Measurements from ENCODE around the gene AVPI1.
A peak's percentile ranks its signal among the peaks of the same experiment; 100 is the strongest.
"Not testable (repeated sequence)": the region's sequence is repeated elsewhere in the genome, so short reads cannot be mapped to it uniquely, and the experiment has no call there.

AVPI1 gene

GRCh38 chr10:97640174-97640867 lies 46.7 kb downstream of the AVPI1 start, which contains the start of gene PI4K2A:
PI4K2A (plus strand) TSS chr10:97640671; CDS start chr10:97640743, 72 bp downstream.
- DNase-seq, result peak; percentile 100

- DNase-seq, result not testable (repeated sequence)
Measured at GRCh38 chr10:97639090-97639489, 48.0 kb downstream of the AVPI1 start.

GRCh38 chr10:97635577-97635976 lies 51.5 kb downstream of the AVPI1 start:
- no peak for DNase-seq

DNA sequence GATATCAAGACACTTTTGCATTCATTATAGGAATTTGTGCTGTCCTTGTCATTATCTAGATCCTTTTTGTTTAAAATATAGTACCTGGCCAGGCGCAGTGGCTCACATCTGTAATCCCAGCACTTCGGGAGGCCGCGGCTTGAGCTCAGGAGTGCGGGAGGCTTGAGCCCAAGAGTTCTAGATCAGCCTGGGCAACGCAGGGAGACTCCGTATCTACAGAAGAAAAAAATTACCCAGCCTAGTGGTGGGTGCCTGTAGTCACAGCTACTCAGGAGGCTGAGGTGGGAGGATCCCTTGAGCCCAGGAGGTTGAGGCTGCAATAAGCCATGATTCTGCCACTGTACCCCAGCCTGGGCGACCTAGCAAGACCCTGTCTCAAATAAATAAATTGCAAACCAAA lies 53.1 kb downstream of the AVPI1 start:
- peak in 1 of 2 donors; percentile 37 for DNase-seq

DNA sequence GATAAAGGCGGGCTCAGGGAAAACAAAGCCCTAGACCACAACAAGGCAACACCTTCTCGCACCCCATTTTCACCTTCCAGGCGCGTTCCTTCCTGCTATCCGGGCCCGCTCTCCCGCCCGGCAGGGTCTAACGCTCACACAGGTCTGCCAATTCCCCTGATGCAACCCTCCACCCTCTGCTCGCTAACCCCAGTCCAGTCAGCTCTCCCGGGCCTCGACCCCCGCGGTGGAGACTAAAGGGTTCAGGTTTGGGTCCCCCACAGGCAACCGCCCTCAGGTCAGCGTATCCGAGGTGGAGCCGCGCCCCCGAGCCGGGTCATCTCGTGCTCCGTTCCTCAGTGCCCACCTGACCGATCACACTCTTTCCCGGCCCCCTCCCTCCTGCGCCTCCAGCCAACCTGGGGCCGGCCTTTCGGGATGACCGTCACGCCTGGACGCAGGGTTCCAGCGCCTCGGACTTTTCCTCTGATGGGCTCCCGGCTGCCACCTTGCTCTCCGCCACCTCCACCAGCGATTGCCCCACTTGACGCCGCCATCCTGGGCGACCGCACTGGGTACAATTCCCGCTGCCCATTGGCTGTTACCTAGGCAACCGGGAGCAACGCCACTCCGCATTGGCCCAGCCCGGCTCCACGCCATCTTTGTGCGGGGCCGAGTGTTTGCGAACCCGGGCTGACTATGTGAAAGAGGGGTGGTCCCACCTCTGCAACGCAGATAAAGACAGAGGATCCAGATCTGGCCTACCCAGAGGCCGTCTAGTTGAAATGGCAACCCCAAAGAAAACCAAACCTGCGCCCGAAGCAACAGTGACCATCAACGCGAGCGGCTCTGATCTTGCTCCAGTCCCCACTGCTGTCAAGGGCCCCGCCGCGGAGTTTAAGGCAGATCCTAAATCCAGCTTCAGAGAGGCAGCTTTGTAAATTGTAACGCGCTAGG lies 53.8 kb downstream of the AVPI1 start, which contains the start of gene MORN4:
MORN4 (minus strand) TSS at position 552 of the 936 bp plus-strand sequence. CDS start 13,847 bp downstream, outside the sequence.
- DNase-seq, result peak; percentile 92 to 95

- DNase-seq, result no peak
Measured at GRCh38 chr10:97631098-97631497, 55.9 kb downstream of the AVPI1 start.

- no peak for DNase-seq
Measured at GRCh38 chr10:97629289-97629688, 57.8 kb downstream of the AVPI1 start.

DNA sequence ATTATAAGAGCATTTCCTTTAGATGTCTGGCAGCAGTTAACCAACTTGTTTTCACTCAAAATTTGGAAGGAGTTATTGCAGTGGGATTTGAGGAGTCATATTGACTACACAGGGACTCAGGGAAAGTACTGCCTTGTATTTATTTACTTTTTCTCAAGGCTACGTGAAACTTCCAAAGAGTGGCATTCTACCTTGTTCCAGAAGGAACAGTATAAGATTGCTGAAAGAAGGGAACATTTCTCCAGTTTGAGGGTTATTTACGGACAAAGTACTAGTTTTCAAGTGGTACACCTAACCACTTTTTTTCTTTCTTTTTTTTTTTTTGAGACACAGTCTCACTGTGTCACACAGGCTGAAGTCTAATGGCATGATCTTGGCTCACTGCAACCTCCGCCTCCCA lies 58.8 kb downstream of the AVPI1 start:
- no peak for DNase-seq

DNA sequence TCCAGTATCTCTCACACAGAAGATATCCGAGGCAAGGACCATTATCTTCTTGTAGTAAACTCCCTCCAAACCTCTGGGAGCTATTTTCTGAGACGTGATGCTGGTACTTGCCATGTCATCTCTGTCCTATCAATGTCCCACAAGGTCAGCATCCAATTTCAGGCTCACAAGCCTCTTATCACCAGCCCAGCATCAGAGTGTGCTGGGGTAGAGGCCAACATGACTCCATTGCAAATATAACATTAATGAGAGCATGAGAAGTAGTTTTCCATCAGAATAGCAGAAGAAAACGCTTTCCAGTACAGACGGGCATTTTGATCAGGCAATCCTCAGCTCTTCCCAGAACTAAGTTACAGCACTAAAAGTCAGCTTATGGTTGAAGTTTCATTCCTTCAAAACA lies 59.3 kb downstream of the AVPI1 start:
- DNase-seq, result no peak

Data from inflammatory macrophage (primary cell).